MM.1S (cell line): Measurements from ENCODE around the gene MLNR.

Source experiments
- DNase-seq: peaks from one replicate; pipeline ENCODE4 v3.0.0-alpha.2; 2015
- H2AFZ ChIP-seq: fragments of 300-600 bp; sonication (generic); 2 replicates; pipeline ENCODE4 v1.6.0; 2016; ENCODE audit warnings: antibody characterized with exemption, low read length
- H3F3A ChIP-seq: fragments of 300-600 bp; sonication (generic); 2 replicates; pipeline ENCODE4 v1.6.1; 2016; ENCODE audit warnings: mild to moderate bottlenecking, antibody characterized with exemption, low read length, moderate library complexity, mixed read lengths; ENCODE audit not compliant: insufficient read depth
- H3K27ac ChIP-seq: fragments of 300-600 bp; sonication (generic); 2 replicates; pipeline ENCODE4 v1.5.1; 2016; ENCODE audit warnings: mild to moderate bottlenecking, low read length
- H3K27me3 ChIP-seq: fragments of 300-600 bp; sonication (generic); replicated peaks from 2 replicates; pipeline ENCODE4 v1.6.0; 2016; ENCODE audit warnings: low read length; ENCODE audit not compliant: insufficient read depth
- H3K36me3 ChIP-seq: fragments of 300-600 bp; sonication (generic); replicated peaks from 2 replicates; pipeline ENCODE4 v1.6.1; 2016; ENCODE audit warnings: mild to moderate bottlenecking, low read length, mixed read lengths; ENCODE audit not compliant: insufficient read depth
- H3K4me1 ChIP-seq: fragments of 300-600 bp; sonication (generic); 2 replicates; pipeline ENCODE4 v1.6.1; 2016; ENCODE audit warnings: low read length, mixed read lengths
- H3K4me2 ChIP-seq: fragments of 300-600 bp; sonication (generic); 2 replicates; pipeline ENCODE4 v1.6.0; 2016; ENCODE audit warnings: low read depth, low read length
- H3K4me3 ChIP-seq: fragments of 300-600 bp; sonication (generic); 2 replicates; pipeline ENCODE4 v1.5.1; 2016; ENCODE audit warnings: low read length, mixed read lengths
- H3K79me2 ChIP-seq: fragments of 300-600 bp; sonication (generic); 2 replicates; pipeline ENCODE4 v1.6.1; 2016; ENCODE audit warnings: mixed run types, low read length, mixed read lengths
- H3K9ac ChIP-seq: fragments of 300-600 bp; sonication (generic); 2 replicates; pipeline ENCODE4 v1.6.1; 2016; ENCODE audit warnings: low read length, mixed read lengths
- H3K9me2 ChIP-seq: fragments of 300-600 bp; sonication (generic); replicated peaks from 2 replicates; pipeline ENCODE4 v1.6.1; 2016; ENCODE audit warnings: mild to moderate bottlenecking, low read length, mixed read lengths; ENCODE audit not compliant: insufficient read depth
- H3K9me3 ChIP-seq: fragments of 300-600 bp; sonication (generic); replicated peaks from 2 replicates; pipeline ENCODE4 v1.6.1; 2016; ENCODE audit warnings: mild to moderate bottlenecking, low read length, mixed read lengths; ENCODE audit not compliant: insufficient read depth
- H4K20me1 ChIP-seq: fragments of 300-600 bp; sonication (generic); 2 replicates; pipeline ENCODE4 v1.6.1; 2016; ENCODE audit warnings: mild to moderate bottlenecking, low read length, moderate library complexity, mixed read lengths; ENCODE audit not compliant: insufficient read depth
- EZH2 ChIP-seq: fragments of 300-600 bp; sonication (generic); optimal IDR thresholded peaks from 2 replicates; pipeline ENCODE3; 2017; ENCODE audit warnings: low read depth, mild to moderate bottlenecking, antibody characterized with exemption, low read length, mixed read lengths
- EZH2phosphoT487 ChIP-seq: fragments of 300-600 bp; sonication (generic); IDR thresholded peaks from 2 replicates; pipeline ENCODE4 v1.6.1; 2018; ENCODE audit warnings: antibody characterized with exemption, low read length
- TF ChIP-seq, protein P1 (sequence below): fragments of 300-600 bp; sonication (generic); IDR thresholded peaks from 2 replicates; pipeline ENCODE4 v1.5.1; 2016; ENCODE audit warnings: antibody characterized with exemption, low read length, mixed read lengths

Gene MLNR

DNA sequence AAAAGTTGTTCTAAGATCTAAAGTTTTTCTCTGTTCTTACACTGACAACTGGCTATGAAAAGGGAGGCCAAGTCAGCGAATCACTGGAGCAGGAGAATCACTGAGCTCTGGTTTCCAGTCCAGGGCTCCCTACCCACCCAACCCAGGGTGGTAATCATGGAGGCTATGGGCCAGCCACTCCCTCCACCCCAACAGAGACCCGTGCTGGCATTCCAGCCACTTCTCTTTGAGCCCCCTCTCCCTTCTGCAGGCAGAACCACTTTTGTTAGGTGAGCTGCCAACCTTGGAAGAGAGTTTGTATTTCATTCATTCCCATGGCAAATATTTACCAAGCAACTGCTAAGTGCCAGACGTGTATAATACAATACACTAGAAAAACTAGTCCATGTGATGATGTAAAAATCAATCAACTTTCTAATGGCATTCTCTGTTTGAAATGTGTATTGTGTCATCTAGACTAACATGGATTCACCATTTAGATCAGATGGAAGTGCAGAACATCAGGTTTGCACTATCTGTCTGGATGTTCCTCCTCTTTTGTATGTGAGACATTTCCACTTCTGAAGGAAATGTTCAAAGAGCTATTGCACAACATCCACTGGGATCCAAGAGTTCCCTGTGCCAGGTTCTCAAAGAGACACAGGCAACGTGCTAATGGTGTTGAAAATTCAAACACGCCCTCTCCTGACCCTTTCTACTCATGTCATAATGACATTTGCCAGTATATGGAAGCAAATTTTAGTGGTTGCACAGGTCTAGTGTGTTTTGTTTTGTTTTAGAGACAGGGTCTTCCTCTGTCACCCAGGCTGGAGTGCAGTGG lies 5.3 kb downstream of the MLNR start:
- no peaks in the 10 kb centered on the region for H3K9me2 ChIP-seq
- H3K27ac ChIP-seq, result no peak overlapping the region
- no peak overlapping the region for H3K4me3 ChIP-seq
- no peak for DNase-seq
- H3K36me3 ChIP-seq, result no peaks in the 10 kb centered on the region
- no peaks in the 10 kb centered on the region for H3K79me2 ChIP-seq
- no peaks in the 10 kb centered on the region for H3K9me3 ChIP-seq
- no peak overlapping the region for H3K9ac ChIP-seq
- no peaks in the 10 kb centered on the region for H3F3A ChIP-seq
- TF ChIP-seq, protein P1, sequence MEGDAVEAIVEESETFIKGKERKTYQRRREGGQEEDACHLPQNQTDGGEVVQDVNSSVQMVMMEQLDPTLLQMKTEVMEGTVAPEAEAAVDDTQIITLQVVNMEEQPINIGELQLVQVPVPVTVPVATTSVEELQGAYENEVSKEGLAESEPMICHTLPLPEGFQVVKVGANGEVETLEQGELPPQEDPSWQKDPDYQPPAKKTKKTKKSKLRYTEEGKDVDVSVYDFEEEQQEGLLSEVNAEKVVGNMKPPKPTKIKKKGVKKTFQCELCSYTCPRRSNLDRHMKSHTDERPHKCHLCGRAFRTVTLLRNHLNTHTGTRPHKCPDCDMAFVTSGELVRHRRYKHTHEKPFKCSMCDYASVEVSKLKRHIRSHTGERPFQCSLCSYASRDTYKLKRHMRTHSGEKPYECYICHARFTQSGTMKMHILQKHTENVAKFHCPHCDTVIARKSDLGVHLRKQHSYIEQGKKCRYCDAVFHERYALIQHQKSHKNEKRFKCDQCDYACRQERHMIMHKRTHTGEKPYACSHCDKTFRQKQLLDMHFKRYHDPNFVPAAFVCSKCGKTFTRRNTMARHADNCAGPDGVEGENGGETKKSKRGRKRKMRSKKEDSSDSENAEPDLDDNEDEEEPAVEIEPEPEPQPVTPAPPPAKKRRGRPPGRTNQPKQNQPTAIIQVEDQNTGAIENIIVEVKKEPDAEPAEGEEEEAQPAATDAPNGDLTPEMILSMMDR, result no peak
- TF ChIP-seq EZH2phosphoT487, result no peak
- no peak overlapping the region for H3K4me2 ChIP-seq
- no peaks in the 10 kb centered on the region for H3K4me1 ChIP-seq
- H3K27me3 ChIP-seq, result no peaks in the 10 kb centered on the region
- H4K20me1 ChIP-seq, result no peaks in the 10 kb centered on the region
- no peak overlapping the region for H2AFZ ChIP-seq

DNA sequence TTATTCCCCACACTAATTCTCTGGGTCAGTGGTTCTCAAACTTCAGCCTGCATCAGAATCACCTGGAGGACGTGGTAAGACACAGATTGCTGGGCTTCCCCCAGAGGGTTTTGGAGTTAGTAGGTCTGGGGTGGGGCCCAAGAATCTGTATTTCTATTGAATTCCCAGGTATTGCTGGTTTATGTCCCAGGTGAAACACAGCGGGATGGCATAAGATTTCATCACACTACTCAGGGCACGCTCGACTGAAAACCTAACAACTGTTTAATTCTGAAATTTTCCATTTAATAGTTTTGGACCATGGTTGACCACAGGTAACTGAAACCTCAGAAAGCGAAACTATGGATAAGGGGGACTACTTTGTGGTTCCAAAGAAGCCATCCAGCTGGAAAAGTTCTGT lies 6.5 kb downstream of the MLNR start:
- Histone ChIP-seq H3K27ac (no peak overlapping the region), H3K36me3 (no peaks in the 10 kb centered on the region), H3K4me2 (no peak overlapping the region), H3F3A (no peaks in the 10 kb centered on the region), H3K79me2 (no peaks in the 10 kb centered on the region), H3K4me1 (no peaks in the 10 kb centered on the region), H3K27me3 (no peaks in the 10 kb centered on the region), H3K9me3 (no peaks in the 10 kb centered on the region), H2AFZ (no peak overlapping the region), H3K9ac (no peak overlapping the region), H4K20me1 (no peaks in the 10 kb centered on the region), H3K4me3 (no peak overlapping the region), H3K9me2 (no peaks in the 10 kb centered on the region)
- DNase-seq, result no peak
- TF ChIP-seq EZH2 (no peak), EZH2phosphoT487 (no peak)
- TF ChIP-seq, protein P1, result no peak

DNA sequence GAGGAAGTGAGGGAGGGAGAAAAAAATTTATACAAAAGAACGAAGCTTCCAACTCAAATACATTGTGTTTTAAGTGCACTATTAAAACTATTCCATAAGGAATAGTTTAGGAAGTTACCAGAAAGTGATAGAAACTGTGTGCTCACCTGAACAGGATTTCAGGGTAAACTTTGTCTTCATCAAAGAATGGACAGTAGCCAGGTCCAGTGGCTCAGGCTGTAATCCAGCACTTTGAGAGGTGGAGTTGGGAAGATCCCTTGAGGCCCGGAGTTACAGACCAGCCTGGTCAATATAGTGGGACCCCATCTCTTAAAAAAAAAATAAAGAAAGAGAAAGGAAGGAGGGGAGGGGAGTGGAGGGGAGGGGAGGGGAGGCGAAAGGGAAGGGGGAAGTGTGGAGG lies 14.6 kb downstream of the MLNR start:
- Histone ChIP-seq H3K27me3 (no peaks in the 10 kb centered on the region), H3F3A (no peaks in the 10 kb centered on the region), H3K4me3 (no peak overlapping the region), H3K4me1 (no peaks in the 10 kb centered on the region), H4K20me1 (no peaks in the 10 kb centered on the region), H3K9me2 (no peaks in the 10 kb centered on the region), H3K79me2 (no peaks in the 10 kb centered on the region), H3K9ac (no peak overlapping the region), H3K4me2 (no peak overlapping the region), H2AFZ (no peak overlapping the region), H3K27ac (no peak overlapping the region), H3K9me3 (no peaks in the 10 kb centered on the region), H3K36me3 (no peaks in the 10 kb centered on the region)
- DNase-seq, result no peak
- no peak for TF ChIP-seq EZH2
- TF ChIP-seq, protein P1, result no peak
- TF ChIP-seq EZH2phosphoT487, result no peak
